Measurements from ENCODE around the gene TMEM44.

Gene TMEM44

DNA sequence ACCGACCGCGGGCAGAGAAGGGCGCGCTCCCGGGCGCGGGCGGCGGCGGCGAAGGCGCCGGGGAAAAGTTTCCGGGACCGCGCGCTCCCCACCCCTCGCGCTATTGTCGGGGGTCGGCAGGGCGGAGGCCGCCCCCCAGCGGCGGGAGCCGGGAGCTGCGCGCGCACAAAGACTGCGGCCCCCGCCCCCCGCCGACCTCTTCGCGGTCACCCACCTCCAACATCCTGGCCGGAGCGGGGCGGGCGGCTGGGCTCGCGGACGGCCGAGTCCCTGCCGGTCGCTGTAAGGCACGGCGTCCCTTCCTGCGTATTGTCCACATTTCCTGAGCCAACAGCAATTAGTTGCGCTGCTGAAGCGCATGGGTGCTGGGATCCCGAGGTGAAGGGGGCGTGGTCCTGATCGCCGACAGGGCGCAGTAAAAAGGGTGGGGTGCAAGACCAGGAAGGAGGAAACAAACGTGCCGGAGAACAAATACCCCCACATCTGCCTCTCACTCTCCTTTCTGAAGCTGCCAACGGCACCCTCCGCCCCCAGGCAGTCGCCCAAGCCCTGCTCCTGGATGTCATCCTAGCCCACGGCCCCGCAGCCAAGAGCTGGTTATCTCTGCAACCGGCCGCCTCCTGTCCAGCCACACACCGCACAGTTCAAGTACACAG lies at the start of gene TMEM44:
TSS of gene TMEM44 (minus strand) at position 71 of the 656 bp plus-strand sequence. CDS start 204 bp downstream, outside the sequence.
- peak; percentile 79 for DNase-seq

DNA sequence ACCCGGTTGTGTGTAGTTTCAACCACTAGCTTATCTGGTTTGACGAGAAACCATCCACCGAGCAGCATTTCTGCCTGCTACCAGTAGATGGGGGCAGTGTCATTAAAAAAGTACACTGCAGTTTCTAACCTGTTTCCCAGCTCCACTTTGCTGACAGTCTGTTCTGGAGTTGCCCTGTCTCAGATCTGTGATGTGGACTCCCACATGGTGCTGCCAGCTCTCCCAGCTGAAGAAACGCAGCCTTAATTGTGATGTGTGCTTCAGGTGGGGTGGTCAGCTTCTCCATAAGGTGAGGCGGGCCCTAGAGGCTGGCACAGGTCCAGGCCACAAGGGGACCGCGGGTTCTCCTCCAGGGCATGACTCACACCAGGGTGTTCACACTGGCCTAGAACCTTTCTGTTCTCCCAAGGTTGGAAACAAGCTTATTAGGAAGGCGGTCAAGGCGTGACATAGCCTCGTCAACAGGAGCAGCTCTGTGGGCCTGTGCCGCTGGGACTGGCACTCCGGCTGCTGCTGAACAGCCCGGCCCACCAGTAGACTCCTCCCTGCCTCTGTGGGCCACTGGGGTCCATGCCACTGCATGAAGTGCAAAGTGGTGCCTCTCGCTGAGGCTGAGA lies 49.6 kb upstream of the TMEM44 start:
- peak; percentile 67 for DNase-seq

GRCh38 chr3:194682189-194682693 lies 49.0 kb upstream of the TMEM44 start:
- no peak for DNase-seq

DNA sequence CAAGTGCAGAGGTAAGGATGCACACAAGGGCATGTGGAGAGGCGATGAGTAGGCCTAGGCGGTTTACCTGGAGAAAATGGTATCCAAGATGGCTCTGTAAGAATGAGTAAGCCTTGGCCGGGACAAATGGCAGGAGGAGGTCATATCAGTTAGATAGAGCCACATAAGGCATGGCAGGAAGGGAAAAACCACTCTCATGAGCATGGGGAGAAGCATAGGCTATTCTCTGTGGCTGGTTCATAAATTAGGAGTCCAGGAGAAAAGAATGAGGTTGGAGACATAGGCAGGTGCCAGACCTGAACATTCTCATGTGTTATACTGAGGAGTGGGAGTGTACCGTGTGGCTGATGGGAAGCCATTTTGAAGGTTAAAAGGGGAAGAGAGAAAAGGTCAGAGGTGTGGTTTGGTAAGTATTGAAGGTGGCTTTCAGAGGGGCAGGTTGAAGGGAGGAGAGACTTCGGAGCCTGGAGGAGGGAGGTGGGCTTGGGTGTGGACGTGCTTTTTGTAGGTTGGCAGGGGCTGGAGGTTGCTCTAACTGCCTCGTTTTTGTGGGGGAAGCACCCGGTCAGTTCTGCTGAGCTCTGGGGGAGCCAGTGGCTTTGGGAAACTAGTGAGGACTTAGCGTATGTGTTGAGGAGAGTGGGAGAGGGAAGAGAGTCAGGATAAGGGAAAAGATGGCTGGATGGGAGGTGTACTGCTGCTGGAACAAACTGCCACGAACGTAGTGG lies 47.8 kb upstream of the TMEM44 start:
- DNase-seq: no peak

DNA sequence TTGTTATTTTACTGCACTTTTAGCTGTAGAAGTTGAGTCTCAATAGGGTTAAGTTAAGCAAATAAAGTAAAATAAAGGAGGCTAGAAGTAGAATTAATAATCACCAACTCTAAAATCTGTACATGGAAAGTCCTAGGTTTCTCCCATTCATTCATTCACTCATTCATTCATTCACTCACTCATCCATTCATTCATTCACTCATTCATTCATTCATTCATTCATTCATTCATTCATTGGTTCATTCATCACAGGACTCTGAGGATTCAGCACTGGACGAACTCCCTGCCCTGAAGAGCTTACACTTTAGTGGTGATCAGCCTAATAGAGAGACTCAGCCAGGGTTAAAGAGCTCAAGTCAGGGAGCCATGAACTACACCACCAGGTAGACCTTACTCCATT lies 43.3 kb upstream of the TMEM44 start:
- no peak for DNase-seq

DNA sequence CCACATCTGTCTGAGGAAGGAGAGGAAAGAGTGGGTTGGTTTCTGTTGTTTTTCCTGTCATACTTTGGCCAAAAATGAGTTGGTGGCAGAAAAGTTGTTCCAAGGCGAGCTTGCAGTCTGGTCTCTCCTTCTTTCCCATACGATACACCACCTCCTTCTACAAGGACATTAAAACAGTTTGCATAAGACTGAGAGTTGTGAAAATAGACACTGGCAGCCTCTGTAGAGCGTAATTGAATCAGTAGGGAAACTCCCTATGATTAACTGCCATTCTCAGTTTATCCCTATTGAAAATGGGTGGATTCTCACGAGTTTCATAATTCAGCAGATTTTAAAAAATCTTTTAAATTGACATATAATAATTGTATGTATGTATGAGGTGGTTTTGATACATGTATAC lies 42.5 kb upstream of the TMEM44 start:
- DNase-seq: no peak

- DNase-seq: no peak
Measured at GRCh38 chr3:194675081-194675640, 41.9 kb upstream of the TMEM44 start.

GRCh38 chr3:194673761-194674160 lies 40.5 kb upstream of the TMEM44 start:
- no peak for DNase-seq

DNA sequence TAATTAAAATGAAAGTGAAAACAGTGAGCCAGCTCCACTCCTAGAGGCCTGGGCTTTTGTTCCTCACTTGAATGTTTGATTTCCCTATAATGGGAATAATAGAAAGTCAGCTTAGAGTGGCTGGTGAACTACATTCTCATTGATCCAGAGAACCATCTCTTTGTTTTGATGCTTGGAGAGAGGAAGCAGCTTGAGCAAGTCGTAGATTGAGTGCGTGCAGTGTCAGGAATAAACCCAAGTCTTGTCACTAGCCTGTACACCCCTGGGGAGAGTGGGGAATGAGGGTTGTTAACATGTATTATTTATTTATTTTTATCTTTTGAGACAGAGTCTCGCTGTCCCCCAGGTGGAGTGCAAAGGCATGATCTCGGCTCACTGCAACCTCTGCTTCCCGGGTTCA lies 39.7 kb upstream of the TMEM44 start:
- no peak for DNase-seq

GRCh38 chr3:194671900-194672808 lies 38.9 kb upstream of the TMEM44 start, which contains the start of gene LSG1:
LSG1 (minus strand) TSS chr3:194672191; CDS start chr3:194672162, 29 bp downstream.
- DNase-seq: peak; percentile 93

DNA sequence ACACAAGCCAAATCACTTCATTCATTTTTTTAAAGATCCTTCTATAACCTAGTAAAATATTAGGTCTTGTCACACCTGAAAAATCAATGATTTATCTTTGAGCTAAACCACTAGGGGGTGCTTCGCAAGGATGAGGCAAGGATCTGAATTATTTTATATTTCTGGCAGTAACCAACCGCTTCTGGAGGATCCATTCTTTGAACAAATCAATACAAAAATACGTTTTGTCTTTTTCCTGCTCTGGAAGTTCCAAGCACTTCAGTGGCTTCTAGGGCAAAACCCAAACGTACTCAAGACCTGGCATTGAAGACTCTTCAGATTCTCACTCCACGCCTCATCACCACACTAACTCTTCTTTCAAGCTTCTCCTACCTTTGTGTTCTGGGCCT lies 38.3 kb upstream of the TMEM44 start:
- DNase-seq: peak; percentile 46

DNA sequence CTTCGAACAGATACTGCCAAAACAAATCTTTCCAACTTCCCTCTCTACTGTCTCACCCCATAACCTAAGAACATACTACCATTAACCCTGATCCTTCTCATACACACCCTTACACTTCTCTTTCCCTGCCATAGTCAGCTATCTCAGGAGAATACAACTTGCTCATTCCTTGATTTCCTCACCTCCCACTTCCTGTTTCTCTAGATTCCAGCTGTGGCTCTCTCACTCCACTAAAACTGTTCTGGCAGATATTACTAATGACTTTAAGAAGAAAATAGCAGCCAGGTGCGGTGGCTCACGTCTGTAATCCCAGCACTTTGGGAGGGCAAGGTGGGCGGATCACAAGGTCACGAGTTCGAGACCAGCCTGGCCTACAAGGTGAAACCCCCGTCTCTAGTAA lies 34.1 kb upstream of the TMEM44 start:
- DNase-seq: no peak

GRCh38 chr3:194664857-194665256 lies 31.6 kb upstream of the TMEM44 start:
- no peak for DNase-seq

GRCh38 chr3:194661946-194662345 lies 28.7 kb upstream of the TMEM44 start:
- no peak for DNase-seq

DNA sequence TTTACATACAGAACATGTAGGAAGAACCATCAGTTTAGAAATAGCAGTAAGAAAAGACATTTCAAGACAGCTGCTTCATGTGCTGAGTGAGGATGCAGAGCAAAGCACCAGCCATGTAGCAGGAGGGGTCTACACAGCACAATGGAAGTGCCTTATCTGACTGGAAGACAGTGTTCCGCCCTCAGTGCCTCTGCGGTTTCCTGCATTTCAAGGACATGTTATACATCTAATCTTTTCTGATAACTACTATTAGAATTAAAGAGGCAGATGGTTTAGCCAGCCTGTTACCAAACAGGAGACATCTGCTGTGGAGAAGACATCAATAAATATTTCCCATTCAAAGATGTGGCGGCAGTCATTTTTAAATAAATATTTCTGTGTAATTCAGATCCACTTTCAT lies 28.2 kb upstream of the TMEM44 start:
- no peak for DNase-seq

- DNase-seq: no peak
Measured at GRCh38 chr3:194659778-194660177, 26.6 kb upstream of the TMEM44 start.

GRCh38 chr3:194658477-194659242 lies 25.4 kb upstream of the TMEM44 start:
- no peak for DNase-seq

GRCh38 chr3:194657439-194657838 lies 24.2 kb upstream of the TMEM44 start:
- no peak for DNase-seq

DNA sequence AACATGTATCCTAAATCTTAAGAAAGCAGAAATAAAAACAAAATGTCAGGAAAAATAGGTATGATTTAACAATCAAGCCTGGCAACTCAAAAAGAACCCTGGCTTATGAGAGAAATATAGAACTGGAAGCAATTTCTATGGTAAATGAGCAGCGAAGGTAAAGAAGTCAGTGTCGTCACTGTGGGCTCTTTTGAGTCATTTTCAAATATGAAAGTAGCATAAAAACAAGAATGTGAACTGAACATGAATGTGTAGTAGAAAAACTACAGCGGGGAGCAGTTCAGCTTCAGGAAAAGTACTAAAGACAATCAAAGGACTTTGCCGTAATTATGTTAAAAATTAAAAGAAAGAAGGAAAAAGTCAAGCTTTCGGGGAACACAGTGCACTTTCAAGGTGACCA lies 21.2 kb upstream of the TMEM44 start:
- DNase-seq: no peak

DNA sequence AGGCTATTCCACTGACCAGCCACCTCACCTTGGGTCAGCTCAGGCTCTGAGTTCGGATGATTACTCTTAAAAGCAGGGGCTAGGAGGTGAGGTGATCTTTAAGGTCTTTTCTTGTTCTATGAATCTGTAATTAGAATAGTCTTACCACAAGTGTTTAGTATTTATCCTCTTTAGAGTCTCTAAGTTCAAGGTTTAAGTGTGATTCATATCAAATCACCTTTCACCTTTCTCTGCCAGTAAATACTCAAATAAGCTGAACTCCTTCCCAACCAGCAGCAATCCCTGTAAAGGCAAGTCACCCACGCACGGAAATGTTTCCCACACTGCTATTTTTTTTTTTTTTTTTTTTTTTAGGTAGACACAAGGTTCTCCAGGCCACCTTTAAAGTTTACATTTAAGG lies 14.5 kb upstream of the TMEM44 start:
- no peak for DNase-seq

DNA sequence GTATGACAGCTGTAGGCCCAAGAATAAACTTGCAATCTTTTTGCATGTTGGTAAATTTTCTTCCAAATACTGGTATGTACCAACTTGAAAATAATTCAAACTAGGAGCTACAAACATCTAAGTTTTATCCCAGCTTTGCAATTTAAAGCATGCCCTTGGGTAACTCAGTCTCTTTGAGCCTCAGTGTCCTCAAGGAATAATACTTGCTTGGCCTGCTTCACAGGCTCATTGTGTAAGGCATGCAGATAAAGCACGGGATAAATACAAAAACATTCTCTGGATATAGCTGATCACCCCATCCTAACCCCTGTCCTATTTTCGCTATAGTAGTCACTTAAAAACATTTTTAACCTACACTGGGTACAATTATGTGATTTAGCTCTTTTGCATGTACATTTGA lies 9.6 kb upstream of the TMEM44 start:
- DNase-seq: no peak

DNA sequence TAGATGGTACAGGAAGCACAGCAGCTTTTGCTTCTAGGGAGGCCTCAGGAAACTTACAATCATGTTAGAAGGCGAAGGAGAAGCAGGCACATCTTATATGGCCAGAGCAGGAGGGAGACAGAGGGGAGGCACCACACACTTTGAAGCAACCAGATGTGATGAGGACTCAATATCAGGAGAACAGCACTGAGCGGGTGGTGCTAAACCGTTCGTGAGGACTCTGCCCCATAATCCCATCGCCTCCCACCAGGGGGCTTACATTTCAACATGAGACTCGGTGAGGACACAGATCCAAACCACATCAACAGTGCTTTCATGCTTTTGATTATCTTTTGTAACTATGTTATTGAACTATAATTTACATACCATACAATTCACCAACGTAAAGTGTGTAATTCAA lies 7.6 kb upstream of the TMEM44 start:
- DNase-seq: no peak

All from HCEC 1CT (cell line).